SK-N-SH (cell line): Measurements from ENCODE around the gene OAF. TPM values are rescaled to one million over a fixed set of nuclear protein-coding genes. Genes with fewer than 3 reads are reported as not detected.
A peak's percentile ranks its signal among the peaks of the same experiment; 100 is the strongest.

Experiments
- CTCF ChIA-PET: fragments of 300-600, 350-600 bp; formaldehyde crosslinking; extraction: SDS; loops from one replicate; lab custom pipeline; 2021; lab: Yijun Ruan, JAX
- POLR2A ChIA-PET: fragments of 350-600 bp; sonication (Branson Sonifier 250); formaldehyde crosslinking; extraction: SDS; loops from one replicate; lab custom pipeline; 2020; ENCODE audit warnings: antibody characterized with exemption, inconsistent platforms; lab: Yijun Ruan, JAX
- DNase-seq: peaks from one replicate; pipeline ENCODE4 v3.0.0; 2012
- H2AFZ ChIP-seq: fragments of 200-600 bp; sonication (generic); 2 replicates; pipeline ENCODE4 v1.8.1; 2016; ENCODE audit warnings: antibody characterized with exemption, mild to moderate bottlenecking, low read depth
- H3F3A ChIP-seq: fragments of 200-600 bp; sonication (generic); replicated peaks from 2 replicates; pipeline ENCODE3; 2016; ENCODE audit warnings: antibody characterized with exemption, mild to moderate bottlenecking; ENCODE audit not compliant: insufficient read depth
- H3K27ac ChIP-seq, 2 experiments: fragments of 200-500 bp in 1 of 2; fragments of 200-600 bp in 1 of 2; sonication (Bioruptor generic) in 1 of 2; sonication (generic), shearing (Covaris generic) in 1 of 2; 2 replicates each; pipeline versions ENCODE4 v1.5.1 to v1.6.1; 2014 to 2016; ENCODE audit warnings: low read depth in 2 of 2, inconsistent platforms in 1 of 2, low read length in 1 of 2, mild to moderate bottlenecking in 1 of 2, mixed read lengths in 1 of 2
- H3K27me3 ChIP-seq: fragments of 200-600 bp; sonication (generic), shearing (Covaris generic); 2 replicates; pipeline ENCODE4 v1.6.1; 2016; ENCODE audit warnings: mixed run types; ENCODE audit not compliant: insufficient read depth
- H3K36me3 ChIP-seq, 2 experiments: fragments of 200-500 bp in 1 of 2; fragments of 200-600 bp in 1 of 2; sonication (Bioruptor generic) in 1 of 2; sonication (generic) in 1 of 2; replicated peaks in 1 of 2; 2 replicates each; pipeline versions ENCODE3 to v1.5.1; 2014 to 2016; ENCODE audit warnings: low read length in 1 of 2, mild to moderate bottlenecking in 1 of 2; ENCODE audit not compliant: insufficient read depth in 2 of 2, control insufficient read depth in 1 of 2
- H3K4me1 ChIP-seq, 2 experiments: fragments of 200-500 bp in 1 of 2; fragments of 200-600 bp in 1 of 2; sonication (Bioruptor generic) in 1 of 2; sonication (generic), shearing (Covaris generic) in 1 of 2; 2 replicates each; pipeline versions ENCODE4 v1.5.1 to v1.6.1; 2014 to 2016; ENCODE audit warnings: low read depth in 1 of 2, low read length in 1 of 2, mixed run types in 1 of 2; ENCODE audit not compliant: insufficient read depth in 2 of 2, control insufficient read depth in 1 of 2
- H3K4me2 ChIP-seq: fragments of 200-600 bp; sonication (generic), shearing (Covaris generic); 2 replicates; pipeline ENCODE4 v1.6.1; 2017; ENCODE audit warnings: mixed run types
- H3K4me3 ChIP-seq, 2 experiments: fragments of 200-500 bp in 1 of 2; fragments of 200-600 bp in 1 of 2; sonication (Bioruptor generic) in 1 of 2; sonication (generic), shearing (Covaris generic) in 1 of 2; 2 replicates each; pipeline versions ENCODE4 v1.5.1 to v1.8.1; 2014 to 2016; ENCODE audit warnings: low read depth in 2 of 2, inconsistent platforms in 1 of 2, low read length in 1 of 2, mild to moderate bottlenecking in 1 of 2, mixed read lengths in 1 of 2, moderate library complexity in 1 of 2
- H3K79me2 ChIP-seq: fragments of 200-600 bp; sonication (generic); 2 replicates; pipeline ENCODE4 v1.8.1; 2017; ENCODE audit warnings: mild to moderate bottlenecking; ENCODE audit not compliant: insufficient read depth
- H3K9ac ChIP-seq: fragments of 200-600 bp; sonication (generic); 2 replicates; pipeline ENCODE4 v1.6.1; 2017; ENCODE audit warnings: mixed run types
- H3K9me2 ChIP-seq: fragments of 200-600 bp; sonication (generic); 2 replicates; pipeline ENCODE4 v1.6.1; 2017; ENCODE audit warnings: mixed run types
- H3K9me3 ChIP-seq: fragments of 200-600 bp; sonication (generic); 2 replicates; pipeline ENCODE4 v1.6.1; 2017; ENCODE audit warnings: mixed run types, mild to moderate bottlenecking, moderate library complexity
- H4K20me1 ChIP-seq: fragments of 200-600 bp; sonication (generic); 2 replicates; pipeline ENCODE4 v1.6.1; 2017; ENCODE audit warnings: mild to moderate bottlenecking, mixed run types; ENCODE audit not compliant: insufficient read depth
- CHD2 ChIP-seq: fragments of 150-350 bp; IDR thresholded peaks from 2 replicates; pipeline ENCODE4 v1.6.1; 2018; ENCODE audit warnings: low read length; ENCODE audit not compliant: partially characterized antibody
- ELF1 ChIP-seq: IDR thresholded peaks from 2 replicates; pipeline ENCODE4 v1.4.0; 2012
- EP300 ChIP-seq, 2 experiments: IDR thresholded peaks; 2 replicates each; pipeline versions ENCODE4 v1.4.0 to v1.6.1; 2012; ENCODE audit warnings: borderline replicate concordance in 1 of 2, low read depth in 1 of 2, low read length in 1 of 2
- FOSL2 ChIP-seq: IDR thresholded peaks from 2 replicates; pipeline ENCODE4 v1.4.0; 2012; ENCODE audit warnings: low read depth, mild to moderate bottlenecking, moderate library complexity, borderline replicate concordance
- FOXM1 ChIP-seq: IDR thresholded peaks from 2 replicates; pipeline ENCODE4 v1.4.0; 2012; ENCODE audit warnings: low read depth, mild to moderate bottlenecking
- JUND ChIP-seq: IDR thresholded peaks from 2 replicates; pipeline ENCODE4 v1.4.0; 2012
- MAX ChIP-seq: IDR thresholded peaks from 2 replicates; pipeline ENCODE4 v1.4.0; 2012; ENCODE audit warnings: low read depth
- MEF2A ChIP-seq: IDR thresholded peaks from 2 replicates; pipeline ENCODE4 v1.4.0; 2012; ENCODE audit warnings: low read depth, borderline replicate concordance
- NRF1 ChIP-seq: IDR thresholded peaks from 2 replicates; pipeline ENCODE4 v1.6.1; 2012; ENCODE audit warnings: low read depth, mild to moderate bottlenecking, low read length
- RXRA ChIP-seq: IDR thresholded peaks from 2 replicates; pipeline ENCODE4 v1.4.0; 2012; ENCODE audit warnings: low read depth, mild to moderate bottlenecking, borderline replicate concordance
- SIN3A ChIP-seq: IDR thresholded peaks from 2 replicates; pipeline ENCODE4 v1.6.1; 2012; ENCODE audit warnings: low read depth, mild to moderate bottlenecking, low read length, moderate library complexity, borderline replicate concordance
- SMC3 ChIP-seq: IDR thresholded peaks from 2 replicates; pipeline ENCODE4 v1.6.1; 2012; ENCODE audit warnings: low read depth, low read length, improper control_type of control experiment
- TCF12 ChIP-seq: IDR thresholded peaks from 2 replicates; pipeline ENCODE4 v1.4.0; 2012
- TEAD4 ChIP-seq: IDR thresholded peaks from 2 replicates; pipeline ENCODE4 v1.4.0; 2012; ENCODE audit warnings: mild to moderate bottlenecking, borderline replicate concordance; ENCODE audit not compliant: insufficient read depth
- YY1 ChIP-seq: IDR thresholded peaks from 2 replicates; pipeline ENCODE4 v1.4.0; 2012; ENCODE audit warnings: low read depth, mild to moderate bottlenecking
- WGBS: methylation state at CpG from one replicate; pipeline ENCODE4 v1.1.6; 2017; ENCODE audit warnings: low lambda C conversion rate; 5-methylcytosine and 5-hydroxymethylcytosine counted together
- polyA plus RNA-seq, 3 experiments: library from polyadenylated mRNA; depleted of rRNA; stranded (reverse); fragments of >200 nt; gene quantifications; 2 replicates each; pipeline ENCODE4 v1.2.3, GENCODE V29; 2012

Gene OAF
- polyA plus RNA-seq, 1 of the 3 experiments (the other 2 are of a cell fraction), result 28.0 TPM

- 86% methylated on average over 5 of the region's 7 CpGs for WGBS
- Histone ChIP-seq H3F3A (peaks cover 2% of the 10 kb centered on the region), H3K9me3 (no peaks in the 10 kb centered on the region), H3K4me2 (no peak overlapping the region), H4K20me1 (no peaks in the 10 kb centered on the region), H3K36me3 (no peaks in the 10 kb centered on the region), H3K27me3 (no peaks in the 10 kb centered on the region), H3K4me1 (peaks cover 4 to 62% of the 10 kb centered on the region in 2 experiments; a peak in 2 of 4 replicates), H3K79me2 (no peaks in the 10 kb centered on the region), H3K4me3 (no peak overlapping the region), H3K9me2 (no peaks in the 10 kb centered on the region), H2AFZ (no peak overlapping the region), H3K27ac (no peak overlapping the region), H3K9ac (no peak overlapping the region)
- POLR2A ChIA-PET, result no interaction called here
- CTCF ChIA-PET, result interaction anchor here (1.0 to 10.3 kb wide), 7 partner anchors 13 to 715 kb away, joined by 3 to 111 read pairs (median 15); no protein-coding TSS in a partner anchor
- no peak for DNase-seq
- TF ChIP-seq CHD2, result no peak
- no peak for TF ChIP-seq SIN3A
- TF ChIP-seq MAX, result no peak
- no peak for TF ChIP-seq SMC3
- no peak for TF ChIP-seq YY1
- no peak for TF ChIP-seq FOSL2
- TF ChIP-seq JUND, result no peak
- no peak for TF ChIP-seq TEAD4
- no peak for TF ChIP-seq FOXM1
- no peak for TF ChIP-seq NRF1
- TF ChIP-seq RXRA, result no peak
Measured at GRCh38 chr11:120214581-120214980, 3.7 kb downstream of the OAF start.

- no peaks in the 10 kb centered on the region for H3K9me2 ChIP-seq
- H3K4me1 ChIP-seq, result peaks cover 0 to 56% of the 10 kb centered on the region in 2 experiments; a peak in 1 of 4 replicates
- no peak overlapping the region for H3K4me2 ChIP-seq
- H4K20me1 ChIP-seq, result no peaks in the 10 kb centered on the region
- no peak overlapping the region for H3K4me3 ChIP-seq
- POLR2A ChIA-PET, result no interaction called here
- H3K27me3 ChIP-seq, result no peaks in the 10 kb centered on the region
- DNase-seq, result no peak
- H2AFZ ChIP-seq, result no peak overlapping the region
- peak; percentile 38; the same call in 1 of the 2 replicates for TF ChIP-seq JUND
- TF ChIP-seq EP300 (IDR thresholded peaks at IDR 0.05; ENCODE audit: borderline replicate concordance in 1 of 2, low read depth in 1 of 2, low read length in 1 of 2), result no peak
- no peak for TF ChIP-seq MEF2A
- peak; percentile 50; the same call in 1 of the 2 replicates for TF ChIP-seq FOSL2
- TF ChIP-seq TCF12, result peak; percentile 22; the same call in 1 of the 2 replicates
- no peak for TF ChIP-seq ELF1
- H3K27ac ChIP-seq, result no peak overlapping the region
- no peaks in the 10 kb centered on the region for H3K9me3 ChIP-seq
- H3K36me3 ChIP-seq, result no peaks in the 10 kb centered on the region
- H3F3A ChIP-seq, result no peaks in the 10 kb centered on the region
- no peaks in the 10 kb centered on the region for H3K79me2 ChIP-seq
- no peak overlapping the region for H3K9ac ChIP-seq
- WGBS, result 54% methylated on average over 5 of the region's 5 CpGs
- CTCF ChIA-PET, result interaction anchor here (1.1 to 10.3 kb wide), 6 partner anchors 12 to 84 kb away, joined by 3 to 111 read pairs (median 10); no protein-coding TSS in a partner anchor
Measured at GRCh38 chr11:120215634-120216033, 4.8 kb downstream of the OAF start.
